H1 (cell line): ENCODE data around the gene KIFBP. TPM values are rescaled to one million over a fixed set of nuclear protein-coding genes. Genes with fewer than 3 reads are reported as not detected.
A peak's percentile ranks its signal among the peaks of the same experiment; 100 is the strongest.

Experiments
- HDAC6 ChIP-seq: IDR thresholded peaks from one replicate; pipeline ENCODE4 v1.7.1; 2012; ENCODE audit warnings: low read depth, mild to moderate bottlenecking, inconsistent platforms, low read length, moderate library complexity
- KDM5A ChIP-seq: fragments of 200-600 bp; IDR thresholded peaks from 2 replicates; pipeline ENCODE4 v1.7.1; 2012; ENCODE audit warnings: mild to moderate bottlenecking, low read length, inconsistent platforms, mixed read lengths
- RXRA ChIP-seq: IDR thresholded peaks from 2 replicates; pipeline ENCODE4 v1.6.1; 2011; ENCODE audit warnings: low read depth, mild to moderate bottlenecking, low read length, moderate library complexity; ENCODE audit not compliant: insufficient read depth
- polyA plus RNA-seq, 7 experiments: library from polyadenylated mRNA; depleted of rRNA in 3 of 7; stranded (reverse) in 5 of 7; unstranded in 2 of 7; fragments of >200 nt in 5 of 7; fragments of 200-250 nt in 2 of 7; gene quantifications; 1 replicate in 5 of 7; 2 replicates in 1 of 7; 4 replicates in 1 of 7; pipeline versions ENCODE4 v1.2.1 to v1.2.3, GENCODE V29; 2011 to 2013; ENCODE audit warnings: missing spikeins in 2 of 7, mixed read lengths in 2 of 7
- total RNA-seq: library from RNA; stranded (reverse); fragmentation: NEBNext Ultra II Directional; extraction: Animal tissue kit (Norgen Biotek cat#: 25700); gene quantifications from 2 replicates; pipeline ENCODE4 v1.2.1, GENCODE V29; 2021
- TF ChIP-seq, protein P1 (sequence below): IDR thresholded peaks from 2 replicates; pipeline ENCODE4 v1.6.1; 2012; ENCODE audit warnings: inconsistent platforms

Gene KIFBP
- total and polyA plus RNA-seq, 2 of the 8 experiments (the other 6 are each of a cell fraction or from before 2014, with no cell fraction given): 17.3 to 34.6 TPM

- 0 out of 2 replicates have a peak, but pooled peaks have one; percentile 21 for TF ChIP-seq KDM5A
- TF ChIP-seq, protein P1, sequence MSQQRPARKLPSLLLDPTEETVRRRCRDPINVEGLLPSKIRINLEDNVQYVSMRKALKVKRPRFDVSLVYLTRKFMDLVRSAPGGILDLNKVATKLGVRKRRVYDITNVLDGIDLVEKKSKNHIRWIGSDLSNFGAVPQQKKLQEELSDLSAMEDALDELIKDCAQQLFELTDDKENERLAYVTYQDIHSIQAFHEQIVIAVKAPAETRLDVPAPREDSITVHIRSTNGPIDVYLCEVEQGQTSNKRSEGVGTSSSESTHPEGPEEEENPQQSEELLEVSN: peak; percentile 3; the same call in 1 of the 2 replicates
- no peak for TF ChIP-seq RXRA
- no peak for TF ChIP-seq HDAC6
These were observed at the start of gene KIFBP (continued) for GRCh38 chr10:68988530-68989316.
